GM21786 (cell line): ENCODE data around the gene SAMD5.

ENCODE experiments used
- ATAC-seq: cut with Tn5 transposase; IDR thresholded peaks from one replicate; pipeline ENCODE4 v1.9.1; 2021; ENCODE audit not compliant: unreplicated experiment

Gene SAMD5

GRCh38 chr6:147618457-147618856 lies 110.0 kb downstream of the SAMD5 start:
- no peak for ATAC-seq

GRCh38 chr6:147618927-147619326 lies 110.4 kb downstream of the SAMD5 start:
- ATAC-seq: no peak
